CD4-positive, alpha-beta T cell treated with Interferon alpha-2 for 1 hour (primary cell): ENCODE data around the gene AGL.
"Not testable (repeated sequence)": the region's sequence is repeated elsewhere in the genome, so short reads cannot be mapped to it uniquely, and the experiment has no call there.

Source experiments
- DNase-seq, 2 donors: peaks; one replicate each; pipeline ENCODE4 v3.0.0-alpha.2; 2020 to 2022

Gene AGL

DNA sequence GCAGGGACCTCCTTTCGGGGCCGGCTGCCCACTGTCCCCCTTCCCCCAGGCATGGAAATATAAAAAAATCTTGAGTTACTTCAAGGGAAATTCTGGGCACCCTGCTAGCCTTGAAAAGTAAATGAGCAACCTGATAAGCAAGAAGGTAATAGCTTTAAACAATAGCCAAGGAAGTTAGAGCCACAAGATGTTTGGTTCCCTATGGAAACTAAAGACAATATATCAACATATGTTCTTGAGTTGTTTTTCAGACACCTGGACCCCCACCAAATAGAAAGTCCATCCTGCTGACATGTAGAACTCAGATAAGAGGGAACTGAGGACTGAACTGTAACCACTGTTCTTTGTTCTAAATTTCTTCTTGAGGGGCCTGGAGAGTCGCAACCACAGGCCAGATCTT lies 100.3 kb downstream of the AGL start:
- DNase-seq = no peak

DNA sequence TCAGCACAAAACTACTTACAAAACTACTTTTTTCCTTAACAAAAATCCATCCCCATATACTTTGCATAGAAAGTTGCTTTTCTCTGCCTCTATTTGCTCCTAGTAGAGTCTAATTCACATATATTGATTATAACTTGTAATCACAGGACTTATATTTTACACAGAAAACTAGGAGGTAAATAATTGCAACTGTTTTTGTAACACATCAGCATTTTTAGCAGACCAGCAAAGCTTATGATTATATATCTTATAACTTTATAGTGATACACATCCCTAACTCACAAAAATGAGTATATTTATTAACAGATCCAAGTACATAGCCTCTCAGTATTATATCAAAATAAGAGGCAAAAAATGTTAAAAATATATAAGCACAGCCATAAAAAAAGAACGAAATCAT lies 102.4 kb downstream of the AGL start:
- no peak for DNase-seq

DNA sequence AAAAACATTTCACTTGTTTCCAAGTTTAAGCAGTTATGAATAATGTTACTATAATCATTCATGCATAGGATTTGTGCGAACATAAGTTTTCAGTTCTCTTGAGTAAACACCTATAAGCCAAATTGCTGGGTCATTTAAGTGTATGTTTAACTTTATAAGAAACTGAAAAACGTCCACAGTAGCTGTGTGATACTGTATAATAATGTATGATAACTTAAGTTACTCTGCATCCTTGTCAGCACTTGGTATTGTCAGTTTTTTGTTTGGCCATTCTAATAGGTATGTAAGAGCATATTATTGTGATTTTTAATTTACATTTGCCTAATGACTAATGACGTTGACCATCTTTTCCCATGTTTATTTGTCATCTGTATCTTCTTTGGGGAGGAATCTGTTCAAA lies 105.2 kb downstream of the AGL start:
- DNase-seq = no peak

DNA sequence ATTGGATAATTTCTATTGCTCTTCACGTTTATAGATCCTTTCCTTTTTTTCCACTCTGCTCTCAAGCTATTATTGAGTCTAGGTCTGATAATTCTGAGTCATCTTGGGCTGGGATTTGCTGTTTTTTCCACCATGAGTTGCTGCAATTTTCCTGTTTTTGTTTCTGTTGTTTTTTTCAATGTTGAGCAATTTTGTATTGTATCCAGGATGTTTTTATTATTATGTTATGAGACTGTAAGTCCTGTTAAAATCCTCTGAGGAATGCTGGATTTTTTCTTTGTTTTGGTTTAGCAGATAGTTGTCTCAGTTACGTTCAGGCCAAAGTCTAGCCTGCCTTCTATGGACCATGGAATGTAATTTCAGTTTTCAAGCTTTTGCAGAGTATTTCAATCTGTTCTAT lies 106.6 kb downstream of the AGL start:
- DNase-seq = no peak

- DNase-seq = no peak
Measured at GRCh38 chr1:99957818-99958217, 107.7 kb downstream of the AGL start.

DNA sequence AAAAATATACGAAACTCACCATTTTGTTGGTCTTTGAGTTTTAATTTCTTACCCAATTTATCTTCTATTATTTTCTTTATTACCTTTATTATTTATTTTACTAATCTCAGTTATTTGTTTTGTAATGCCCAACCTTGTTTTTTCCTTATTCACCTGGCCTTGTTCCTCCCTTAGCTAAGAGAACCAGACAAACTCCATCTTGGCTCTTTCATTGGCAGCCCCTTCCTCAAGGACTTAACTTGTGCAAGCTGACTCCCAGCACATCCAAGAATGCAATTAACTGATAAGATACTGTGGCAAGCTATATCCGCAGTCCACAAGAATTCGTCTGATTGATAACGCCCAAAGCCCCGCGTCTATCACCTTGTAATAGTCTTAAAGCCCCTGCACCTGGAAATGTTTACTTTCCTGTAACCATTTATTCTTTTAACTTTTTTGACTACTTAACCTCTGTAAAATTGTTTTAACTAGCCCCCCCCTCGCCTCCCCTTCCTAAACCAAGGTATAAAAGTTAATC lies 109.1 kb downstream of the AGL start:
- not testable (repeated sequence) for DNase-seq

DNA sequence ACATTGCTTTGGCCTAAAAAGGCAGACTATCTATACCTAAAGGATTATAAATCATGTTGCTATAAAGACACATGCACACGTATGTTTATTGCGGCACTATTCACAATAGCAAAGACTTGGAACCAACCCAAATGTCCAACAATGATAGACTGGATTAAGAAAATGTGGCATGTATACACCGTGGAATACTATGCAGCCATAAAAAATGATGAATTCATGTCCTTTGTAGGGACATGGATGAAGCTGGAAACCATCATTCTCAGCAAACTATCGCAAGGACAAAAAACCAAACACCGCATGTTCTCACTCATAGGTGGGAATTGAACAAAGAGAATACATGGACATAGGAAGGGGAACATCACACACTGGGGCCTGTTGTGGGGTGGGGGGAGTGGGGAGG lies 110.1 kb downstream of the AGL start:
- DNase-seq = not testable (repeated sequence)

- no peak for DNase-seq
Measured at GRCh38 chr1:99963041-99963795, 113.1 kb downstream of the AGL start.

- DNase-seq = no peak
Measured at GRCh38 chr1:99964806-99965205, 114.6 kb downstream of the AGL start.

- no peak for DNase-seq
Measured at GRCh38 chr1:99965646-99966375, 115.7 kb downstream of the AGL start.

DNA sequence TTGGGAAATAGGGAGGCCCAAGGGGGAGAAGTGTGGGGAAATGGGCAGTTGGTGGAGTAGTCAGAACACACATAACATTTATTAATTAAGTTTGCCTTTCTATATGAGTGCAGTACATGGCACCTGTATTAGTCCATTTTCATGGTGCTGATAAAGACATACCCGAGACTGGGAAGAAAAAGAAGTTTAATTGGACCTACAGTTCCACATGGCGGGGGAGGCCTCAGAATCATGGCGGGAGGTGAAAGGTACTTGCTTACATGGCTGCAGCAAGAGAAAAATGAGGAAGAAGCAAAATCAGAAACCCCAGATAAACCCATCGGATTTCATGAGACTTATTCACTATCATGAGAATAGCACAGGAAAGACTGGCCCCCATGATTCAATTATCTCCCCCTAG lies 118.1 kb downstream of the AGL start:
- no peak for DNase-seq

GRCh38 chr1:99969260-99969728 lies 119.1 kb downstream of the AGL start:
- DNase-seq = peak in 1 of 2 donors; percentile 10

GRCh38 chr1:99969729-99970621 lies 119.8 kb downstream of the AGL start, which contains the start of gene SLC35A3:
TSS of gene SLC35A3 (plus strand) at chr1:99969996. CDS start at chr1:99993555, 23,559 bp downstream.
- DNase-seq = peak; percentile 67 to 82

GRCh38 chr1:99970713-99971255 lies 120.6 kb downstream of the AGL start:
- DNase-seq = no peak

DNA sequence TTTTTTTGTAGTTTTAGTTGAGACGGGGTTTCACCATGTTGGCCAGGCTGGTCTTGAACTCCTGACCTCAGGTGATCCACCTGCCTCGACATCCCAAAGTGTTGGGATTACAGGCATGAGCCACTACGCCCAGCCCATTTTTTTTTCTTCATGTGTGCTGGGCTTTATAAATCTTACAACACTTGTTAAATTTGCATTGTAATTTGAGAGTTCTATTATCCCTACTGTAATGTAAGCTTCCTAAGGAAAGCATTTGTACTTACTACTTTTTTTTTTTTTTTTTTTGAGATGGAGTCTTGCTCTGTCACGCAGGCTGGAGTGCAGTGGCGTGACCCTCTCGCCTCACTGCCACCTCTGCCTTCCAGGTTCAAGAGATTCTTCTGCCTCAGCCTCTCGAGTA lies 121.9 kb downstream of the AGL start:
- not testable (repeated sequence) for DNase-seq
